Activated T-cell treated with anti-CD3 and anti-CD28 coated beads, Interleukin-2, amount 50 U/mL, for 24 hours (primary cell): Measurements from ENCODE around the gene DNAJC30.

Experiments used
- DNase-seq: peaks from one replicate; pipeline ENCODE4 v3.0.0-alpha.2; 2020
- H3K27ac Mint-ChIP-seq: 2 replicates; pipeline ENCODE4 v1.8.0; 2020; ENCODE audit warnings: mild to moderate bottlenecking, mixed read lengths
- H3K27me3 Mint-ChIP-seq: 2 replicates; pipeline ENCODE4 v1.8.0; 2020; ENCODE audit warnings: mixed read lengths
- H3K36me3 Mint-ChIP-seq: 2 replicates; pipeline ENCODE4 v1.8.0; 2020; ENCODE audit warnings: low read depth, mixed read lengths
- H3K4me1 Mint-ChIP-seq: 2 replicates; pipeline ENCODE4 v1.8.0; 2020; ENCODE audit warnings: low read depth, mixed read lengths
- H3K4me3 Mint-ChIP-seq: 2 replicates; pipeline ENCODE4 v1.8.0; 2020; ENCODE audit warnings: mild to moderate bottlenecking, moderate library complexity, mixed read lengths
- H3K9me3 Mint-ChIP-seq: 2 replicates; pipeline ENCODE4 v1.8.0; 2020; ENCODE audit warnings: mixed read lengths

The DNAJC30 gene

GRCh38 chr7:73635428-73636200 lies 47.6 kb downstream of the DNAJC30 start:
- H3K36me3 Mint-ChIP-seq = no peaks in the 10 kb centered on the region
- no peak overlapping the region for H3K4me3 Mint-ChIP-seq
- H3K27me3 Mint-ChIP-seq = peaks cover 35% of the 10 kb centered on the region
- peaks cover 4% of the 10 kb centered on the region for H3K4me1 Mint-ChIP-seq
- H3K27ac Mint-ChIP-seq = no peak overlapping the region
- no peaks in the 10 kb centered on the region for H3K9me3 Mint-ChIP-seq
- DNase-seq = no peak

GRCh38 chr7:73633844-73634243 lies 49.4 kb downstream of the DNAJC30 start:
- no peak overlapping the region for H3K27ac Mint-ChIP-seq
- H3K27me3 Mint-ChIP-seq = peaks cover 41% of the 10 kb centered on the region
- DNase-seq = no peak
- no peak overlapping the region for H3K4me3 Mint-ChIP-seq
- no peaks in the 10 kb centered on the region for H3K36me3 Mint-ChIP-seq
- no peaks in the 10 kb centered on the region for H3K9me3 Mint-ChIP-seq
- H3K4me1 Mint-ChIP-seq = peaks cover 4% of the 10 kb centered on the region

- H3K27me3 Mint-ChIP-seq = peaks cover 46% of the 10 kb centered on the region
- no peak overlapping the region for H3K27ac Mint-ChIP-seq
- no peaks in the 10 kb centered on the region for H3K36me3 Mint-ChIP-seq
- no peak for DNase-seq
- no peak overlapping the region for H3K4me3 Mint-ChIP-seq
- no peaks in the 10 kb centered on the region for H3K9me3 Mint-ChIP-seq
- H3K4me1 Mint-ChIP-seq = peaks cover 4% of the 10 kb centered on the region
Observed at GRCh38 chr7:73633323-73633722, 49.9 kb downstream of the DNAJC30 start.

- peaks cover 61% of the 10 kb centered on the region for H3K27me3 Mint-ChIP-seq
Observed at GRCh38 chr7:73631558-73631957, 51.7 kb downstream of the DNAJC30 start.

More at GRCh38 chr7:73631558-73631957, 51.7 kb downstream of the DNAJC30 start:
- Mint-ChIP-seq H3K4me3 (no peak overlapping the region), H3K4me1 (peaks cover 4% of the 10 kb centered on the region), H3K36me3 (no peaks in the 10 kb centered on the region), H3K27ac (no peak overlapping the region), H3K9me3 (no peaks in the 10 kb centered on the region)
- no peak for DNase-seq
